ENCODE measurements around the gene TUBB. TPM values are rescaled to one million over a fixed set of nuclear protein-coding genes. Genes with fewer than 3 reads are reported as not detected.
"Not testable (repeated sequence)": the region's sequence is repeated elsewhere in the genome, so short reads cannot be mapped to it uniquely, and the experiment has no call there.

The TUBB gene
- total and polyA plus RNA-seq, 2 donors (not counting 3 experiments of a cell fraction or from before 2014, with no cell fraction given): 1,276 to 1,408 TPM

- H3K27me3 ChIP-seq (ENCODE audit: control insufficient read depth in 2 of 2, insufficient read depth in 2 of 2, low read length in 2 of 2); H3K36me3 ChIP-seq (ENCODE audit: control insufficient read depth in 2 of 2, extremely low read depth in 1 of 2, insufficient read depth in 2 of 2, low read length in 2 of 2); BruUV-seq (replicated peaks); POLR2A ChIA-PET; DNase-seq (ENCODE audit: low read depth, low spot score); H4K20me1 ChIP-seq (replicated peaks; ENCODE audit: control insufficient read depth, extremely low read depth, insufficient read depth, low read length); H3K9ac ChIP-seq (replicated peaks; ENCODE audit: extremely low read depth, insufficient read depth, low read length); dilution Hi-C loops (cut with MboI; ENCODE audit: extremely low pct_ligation_motif_present, low sequenced_read_pairs); intact Hi-C loops (cut with micrococcal nuclease); H3K27ac ChIP-seq (ENCODE audit: insufficient read depth, low read depth, low read length); H3K79me2 ChIP-seq (ENCODE audit: control insufficient read depth, insufficient read depth, low read length); H3K9me1 ChIP-seq (replicated peaks; ENCODE audit: control insufficient read depth, extremely low read depth, insufficient read depth, low read length); FAIRE-seq; H3K4me3 ChIP-seq (replicated peaks in 1 of 3; ENCODE audit: insufficient read depth in 1 of 3, low read depth in 1 of 3, low read length in 3 of 3); H3K4me2 ChIP-seq (ENCODE audit: insufficient read depth, low read length); H3K9me3 ChIP-seq (replicated peaks; ENCODE audit: control insufficient read depth, insufficient read depth, low read length); H2AFZ ChIP-seq (ENCODE audit: low read depth, low read length): not testable (repeated sequence)
- CTCF ChIA-PET: interaction anchor here (1.3 to 1.9 kb wide), 2 partner anchors 35 to 57 kb away, joined by 4 to 8 read pairs; no protein-coding TSS in a partner anchor
- peaks cover 39% of the 10 kb centered on the region for H3K4me1 ChIP-seq (ENCODE audit: control insufficient read depth, extremely low read depth, insufficient read depth, low read length)
Observed at GRCh38 chr6:30765495-30765894, 45.3 kb downstream of the TUBB start.

GRCh38 chr6:30766461-30767157 is 46.5 kb downstream of the TUBB start:
- no peak overlapping the region for H3K4me3 ChIP-seq (replicated peaks in 1 of 3; ENCODE audit: insufficient read depth in 1 of 3, low read depth in 1 of 3, low read length in 3 of 3)
- no peaks in the 10 kb centered on the region for H3K9me3 ChIP-seq (replicated peaks; ENCODE audit: control insufficient read depth, insufficient read depth, low read length)
- no peaks in the 10 kb centered on the region for H4K20me1 ChIP-seq (replicated peaks; ENCODE audit: control insufficient read depth, extremely low read depth, insufficient read depth, low read length)
- TF ChIP-seq MAX (IDR thresholded peaks at IDR 0.05; ENCODE audit: insufficient read depth, insufficient read length) (no peak), EZH2 (IDR thresholded peaks at IDR 0.05; ENCODE audit: borderline replicate concordance, low read depth, low read length, severe bottlenecking) (no peak), GATA2 (IDR thresholded peaks at IDR 0.05; ENCODE audit: insufficient read depth, insufficient read length, low read depth, low read length) (no peak), CTCF (IDR thresholded peaks at IDR 0.05; ENCODE audit: extremely low read depth in 1 of 2, insufficient read depth in 1 of 2, low read depth in 1 of 2, low read length in 2 of 2) (no peak), MYC (IDR thresholded peaks at IDR 0.05; ENCODE audit: low read depth, low read length) (no peak), JUN (IDR thresholded peaks at IDR 0.05; ENCODE audit: borderline replicate concordance, insufficient read depth, insufficient read length, low read depth) (no peak), POLR2A (IDR thresholded peaks at IDR 0.05; ENCODE audit: low read depth, low read length) (no peak), POLR2AphosphoS5 (IDR thresholded peaks at IDR 0.05; ENCODE audit: insufficient read depth, low read depth, low read length) (no peak), FOS (IDR thresholded peaks at IDR 0.05; ENCODE audit: borderline replicate concordance, insufficient read depth, low read length) (no peak)
- H3K4me2 ChIP-seq (ENCODE audit: insufficient read depth, low read length): no peak overlapping the region
- H3K9me1 ChIP-seq (replicated peaks; ENCODE audit: control insufficient read depth, extremely low read depth, insufficient read depth, low read length): no peaks in the 10 kb centered on the region
- no peak overlapping the region for H3K9ac ChIP-seq (replicated peaks; ENCODE audit: extremely low read depth, insufficient read depth, low read length)
- no peak overlapping the region for H3K27ac ChIP-seq (ENCODE audit: insufficient read depth, low read depth, low read length)
- peaks cover 41% of the 10 kb centered on the region for H3K4me1 ChIP-seq (ENCODE audit: control insufficient read depth, extremely low read depth, insufficient read depth, low read length)
- dilution Hi-C loops (cut with MboI; ENCODE audit: extremely low pct_ligation_motif_present, low sequenced_read_pairs): no loop called here
- BruUV-seq (replicated peaks): no TSS peak
- DNase-seq (ENCODE audit: low read depth, low spot score): peak; percentile 21
- no peaks in the 10 kb centered on the region for H3K36me3 ChIP-seq (ENCODE audit: control insufficient read depth in 2 of 2, extremely low read depth in 1 of 2, insufficient read depth in 2 of 2, low read length in 2 of 2)
- CTCF ChIA-PET: interaction anchor here (0.8 to 1.9 kb wide), 7 partner anchors 14 to 327 kb away, joined by 3 to 8 read pairs (median 4); no protein-coding TSS in a partner anchor
- no peaks in the 10 kb centered on the region for H3K79me2 ChIP-seq (ENCODE audit: control insufficient read depth, insufficient read depth, low read length)
- intact Hi-C loops (cut with micrococcal nuclease): no loop called here
- H2AFZ ChIP-seq (ENCODE audit: low read depth, low read length): no peak overlapping the region
- no peak for FAIRE-seq
- H3K27me3 ChIP-seq (ENCODE audit: control insufficient read depth in 2 of 2, insufficient read depth in 2 of 2, low read length in 2 of 2): no peaks in the 10 kb centered on the region
- POLR2A ChIA-PET: no interaction called here
